ENCODE data around the gene BEST4. TPM values are rescaled to one million over a fixed set of nuclear protein-coding genes. Genes with fewer than 3 reads are reported as not detected.
"Not testable (repeated sequence)": the region's sequence is repeated elsewhere in the genome, so short reads cannot be mapped to it uniquely, and the experiment has no call there.

Gene BEST4
- total RNA-seq, 4 donors from 2014 or later = 0.21 to 1.0 TPM; not detected in 2

DNA sequence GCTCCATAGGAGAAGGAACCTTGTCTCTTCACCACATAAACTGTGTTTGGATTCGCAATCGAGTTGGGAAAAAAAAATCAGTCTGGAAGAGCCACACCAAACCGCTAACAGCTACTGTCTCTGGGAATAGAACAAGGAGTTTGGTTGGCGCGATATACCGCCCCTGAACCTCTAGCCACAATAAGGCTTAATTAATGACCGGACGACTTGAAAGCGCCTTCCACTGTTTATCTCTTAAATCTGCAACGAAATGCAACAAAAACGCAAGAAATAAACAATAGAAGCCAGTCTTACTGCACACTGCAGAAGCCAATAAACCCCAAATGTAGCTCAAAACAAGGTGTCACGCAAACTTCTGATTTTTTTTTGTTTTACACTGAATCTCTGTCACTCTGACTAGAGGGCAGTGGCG is 31.2 kb upstream of the BEST4 start:
- intact Hi-C loops (cut with DNase I; ENCODE audit: low total_unique reads) = no loop called here
- Histone ChIP-seq H3K4me3 (peak overlapping the region; percentile 53 to 71), H3K4me1 (peaks cover 0 to 3% of the 10 kb centered on the region in 2 donors), H3K27me3 (no peaks in the 10 kb centered on the region), H3K27ac (peak overlapping the region; percentile 94 to 99), H3K9me3 (no peaks in the 10 kb centered on the region), H3K36me3 (no peaks in the 10 kb centered on the region)
- TF ChIP-seq POLR2A (IDR thresholded peaks at IDR 0.05) = no peak
- TF ChIP-seq, protein P1, sequence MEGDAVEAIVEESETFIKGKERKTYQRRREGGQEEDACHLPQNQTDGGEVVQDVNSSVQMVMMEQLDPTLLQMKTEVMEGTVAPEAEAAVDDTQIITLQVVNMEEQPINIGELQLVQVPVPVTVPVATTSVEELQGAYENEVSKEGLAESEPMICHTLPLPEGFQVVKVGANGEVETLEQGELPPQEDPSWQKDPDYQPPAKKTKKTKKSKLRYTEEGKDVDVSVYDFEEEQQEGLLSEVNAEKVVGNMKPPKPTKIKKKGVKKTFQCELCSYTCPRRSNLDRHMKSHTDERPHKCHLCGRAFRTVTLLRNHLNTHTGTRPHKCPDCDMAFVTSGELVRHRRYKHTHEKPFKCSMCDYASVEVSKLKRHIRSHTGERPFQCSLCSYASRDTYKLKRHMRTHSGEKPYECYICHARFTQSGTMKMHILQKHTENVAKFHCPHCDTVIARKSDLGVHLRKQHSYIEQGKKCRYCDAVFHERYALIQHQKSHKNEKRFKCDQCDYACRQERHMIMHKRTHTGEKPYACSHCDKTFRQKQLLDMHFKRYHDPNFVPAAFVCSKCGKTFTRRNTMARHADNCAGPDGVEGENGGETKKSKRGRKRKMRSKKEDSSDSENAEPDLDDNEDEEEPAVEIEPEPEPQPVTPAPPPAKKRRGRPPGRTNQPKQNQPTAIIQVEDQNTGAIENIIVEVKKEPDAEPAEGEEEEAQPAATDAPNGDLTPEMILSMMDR (IDR thresholded peaks at IDR 0.05) = no peak
- DNase-seq = no peak

DNA sequence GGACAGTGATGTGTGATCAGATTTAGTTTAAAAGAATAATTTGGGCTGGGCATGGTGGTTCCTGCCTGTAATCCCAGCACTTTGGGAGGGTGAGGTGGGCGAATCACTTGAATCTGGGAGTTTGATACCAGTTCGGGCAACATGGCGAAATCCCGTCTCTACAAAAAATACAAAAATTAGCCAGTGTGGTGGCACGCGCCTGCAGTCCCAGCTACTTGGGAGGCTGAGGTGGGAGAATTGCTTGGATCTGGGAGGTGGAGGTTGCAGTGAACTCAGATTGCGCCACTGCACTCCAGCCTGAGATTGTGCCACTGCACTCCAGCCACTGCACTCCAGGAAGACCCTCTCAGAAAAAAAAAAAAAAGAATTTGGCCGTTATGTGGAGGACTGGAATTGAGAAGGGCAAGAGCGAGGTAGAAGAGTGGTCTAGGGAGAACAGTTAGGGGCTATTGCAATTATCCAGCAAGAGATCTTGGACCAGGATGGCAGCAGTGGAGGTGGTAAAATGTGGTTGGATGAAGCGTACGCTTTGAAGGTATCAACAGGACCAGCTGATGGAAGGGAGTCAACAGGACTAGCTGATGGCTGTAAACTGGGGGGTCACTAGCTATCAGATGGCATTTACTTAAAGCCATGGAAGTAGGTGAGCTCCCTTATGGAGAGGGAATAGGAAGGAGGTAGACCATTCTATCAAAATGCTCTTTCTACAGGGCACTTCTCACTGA is 30.0 kb upstream of the BEST4 start:
- H3K27ac ChIP-seq = peak overlapping the region in 1 of 2 donors; percentile 99
- H3K36me3 ChIP-seq = no peaks in the 10 kb centered on the region
- TF ChIP-seq, protein P1 (IDR thresholded peaks at IDR 0.05) = no peak
- TF ChIP-seq POLR2A (IDR thresholded peaks at IDR 0.05) = no peak
- no peak for DNase-seq
- H3K4me1 ChIP-seq = peaks cover 0 to 3% of the 10 kb centered on the region in 2 donors
- no peaks in the 10 kb centered on the region for H3K9me3 ChIP-seq
- intact Hi-C loops (cut with DNase I; ENCODE audit: low total_unique reads) = no loop called here
- H3K27me3 ChIP-seq = no peaks in the 10 kb centered on the region
- H3K4me3 ChIP-seq = no peak overlapping the region

DNA sequence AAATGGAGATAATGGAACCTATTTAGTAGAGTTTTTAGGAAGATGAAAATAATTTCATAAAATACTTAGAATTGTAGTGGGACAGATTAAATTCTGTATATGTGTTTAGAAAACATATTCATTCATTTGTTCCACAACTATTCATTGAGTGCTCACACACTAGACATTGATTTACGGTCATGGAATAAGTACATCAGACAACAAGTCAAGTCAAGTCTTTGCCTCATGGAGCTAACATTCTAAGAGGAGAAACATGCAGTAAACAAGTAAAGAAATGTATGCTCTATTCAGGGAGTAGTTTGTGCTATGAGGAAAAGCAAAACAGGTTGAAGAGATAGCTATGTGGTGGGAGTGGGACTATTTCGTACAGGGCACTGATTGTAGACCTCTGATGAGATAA is 29.3 kb upstream of the BEST4 start:
- H3K4me1 ChIP-seq = peaks cover 0 to 3% of the 10 kb centered on the region in 2 donors
- intact Hi-C loops (cut with DNase I; ENCODE audit: low total_unique reads) = no loop called here

DNA sequence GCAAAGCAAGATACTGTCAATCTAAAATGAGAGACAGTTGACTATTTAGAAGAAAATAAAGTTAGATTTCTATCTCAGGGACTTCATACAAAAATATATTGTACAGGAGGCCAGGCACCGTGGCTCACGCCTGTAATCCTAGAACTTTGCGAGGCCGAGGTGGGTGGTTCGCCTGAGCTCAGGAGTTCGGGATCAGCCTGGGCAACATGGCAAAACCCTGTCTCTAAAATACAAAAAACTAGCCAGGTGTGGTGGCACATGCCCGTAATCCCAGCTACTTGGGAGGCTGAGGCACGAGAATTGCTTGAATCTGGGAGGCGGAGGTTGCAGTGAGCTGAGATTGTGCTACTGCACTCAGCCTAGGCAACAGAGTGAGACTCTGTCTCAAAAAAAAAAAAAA is 28.0 kb upstream of the BEST4 start:
- H3K9me3 ChIP-seq; intact Hi-C loops (cut with DNase I; ENCODE audit: low total_unique reads); DNase-seq; H3K27me3 ChIP-seq; H3K36me3 ChIP-seq; H3K27ac ChIP-seq; H3K4me3 ChIP-seq: not testable (repeated sequence)
- H3K4me1 ChIP-seq = peaks cover 0 to 15% of the 10 kb centered on the region in 2 donors

More for the DNA sequence above, 29.3 kb upstream of the BEST4 start:
- no peak for DNase-seq
- H3K36me3 ChIP-seq = no peaks in the 10 kb centered on the region
- no peak for TF ChIP-seq POLR2A (IDR thresholded peaks at IDR 0.05)
- TF ChIP-seq, protein P1 (IDR thresholded peaks at IDR 0.05) = no peak
- H3K27ac ChIP-seq = no peak overlapping the region
- no peak overlapping the region for H3K4me3 ChIP-seq
- H3K9me3 ChIP-seq = no peaks in the 10 kb centered on the region
- H3K27me3 ChIP-seq = no peaks in the 10 kb centered on the region

DNA sequence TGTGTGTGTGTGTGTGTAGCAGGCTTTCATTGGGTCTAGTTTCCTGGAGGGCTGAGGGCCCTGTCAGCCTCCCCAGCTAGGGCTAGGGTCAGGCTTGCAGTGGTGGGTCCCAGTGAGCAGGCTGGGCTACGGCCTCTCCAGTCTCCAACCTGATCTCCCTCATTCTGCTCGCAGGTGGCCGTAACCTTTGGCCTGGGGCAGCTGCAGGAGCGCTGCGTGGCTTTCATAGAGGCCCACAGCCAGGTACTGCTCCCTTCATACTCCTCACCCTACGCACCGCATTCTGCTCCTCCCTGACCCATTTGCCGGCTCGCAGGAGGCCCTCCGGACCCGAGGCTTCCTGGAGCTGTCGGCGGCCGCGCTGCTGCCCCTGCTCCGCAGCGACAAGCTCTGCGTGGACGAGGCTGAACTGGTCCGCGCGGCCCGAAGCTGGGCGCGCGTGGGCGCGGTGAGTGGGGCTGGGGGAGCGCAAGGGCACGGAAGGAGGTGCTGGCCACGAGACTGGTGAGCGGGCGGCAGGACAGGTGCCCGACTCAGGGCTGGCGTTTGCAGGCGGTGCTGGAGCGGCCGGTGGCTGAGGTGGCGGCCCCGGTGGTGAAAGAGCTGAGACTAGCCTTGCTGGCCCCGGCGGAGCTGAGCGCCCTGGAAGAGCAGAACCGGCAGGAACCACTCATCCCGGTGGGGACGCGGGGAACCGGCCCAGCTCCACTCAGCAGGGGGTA is 25.0 kb upstream of the BEST4 start:
- no peaks in the 10 kb centered on the region for H3K9me3 ChIP-seq
- TF ChIP-seq, protein P1 (IDR thresholded peaks at IDR 0.05) = no peak
- no peak for TF ChIP-seq POLR2A (IDR thresholded peaks at IDR 0.05)
- no peaks in the 10 kb centered on the region for H3K36me3 ChIP-seq
- peak in 1 of 2 donors; percentile 33 for DNase-seq
- H3K4me1 ChIP-seq = peaks cover 10 to 39% of the 10 kb centered on the region in 2 donors
- H3K4me3 ChIP-seq = peak overlapping the region; percentile 27 to 39
- intact Hi-C loops (cut with DNase I; ENCODE audit: low total_unique reads) = no loop called here
- H3K27me3 ChIP-seq = no peaks in the 10 kb centered on the region
- peak overlapping the region; percentile 78 to 99 for H3K27ac ChIP-seq
